GM18909 (cell line): ENCODE measurements around the gene SYNDIG1.

Source experiments
- ATAC-seq: cut with Tn5 transposase; IDR thresholded peaks from one replicate; pipeline ENCODE4 v1.9.1; 2021; ENCODE audit warnings: mild to moderate bottlenecking; ENCODE audit not compliant: unreplicated experiment, poor library complexity

Gene SYNDIG1

DNA sequence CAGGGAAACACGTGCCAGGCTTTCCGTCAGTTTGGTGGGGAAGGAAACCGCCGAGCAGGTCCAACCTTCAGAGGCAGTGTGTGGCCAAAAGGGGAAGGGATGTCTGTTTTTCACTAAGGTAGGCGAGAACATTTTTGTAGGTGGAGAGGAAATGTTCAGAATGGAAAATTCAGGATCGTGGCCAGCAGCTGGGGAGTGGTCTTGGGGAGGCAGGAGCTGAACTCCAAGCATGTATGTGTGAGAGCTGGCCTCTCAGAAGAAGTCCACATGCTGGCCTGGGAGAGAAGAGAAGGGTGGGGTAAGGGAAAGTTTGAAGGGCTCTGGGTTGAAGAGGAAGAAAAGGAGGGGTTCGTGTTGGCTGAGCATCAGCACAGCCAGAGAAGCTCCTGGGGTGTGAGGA lies 74.9 kb downstream of the SYNDIG1 start:
- no peak for ATAC-seq

DNA sequence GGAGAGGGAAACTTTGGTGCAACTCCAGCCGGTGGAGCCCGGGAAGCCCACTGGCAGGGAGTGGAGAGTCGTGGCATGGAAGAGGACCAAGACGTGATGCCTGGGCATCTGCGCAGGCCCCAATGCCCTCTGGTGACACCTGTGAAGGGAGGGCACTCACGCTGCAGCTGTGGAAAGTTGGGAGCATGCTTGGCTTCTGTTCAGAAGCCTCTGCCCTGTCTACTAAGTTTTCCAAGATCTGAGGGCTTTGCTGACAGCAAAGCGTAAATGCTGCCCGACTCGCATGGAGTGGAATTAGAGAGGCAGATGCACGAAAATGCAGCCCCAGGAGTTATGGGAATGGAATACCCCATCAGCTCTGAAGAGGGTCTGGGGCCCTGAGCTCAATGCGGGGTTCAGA lies 75.7 kb downstream of the SYNDIG1 start:
- ATAC-seq, result no peak

DNA sequence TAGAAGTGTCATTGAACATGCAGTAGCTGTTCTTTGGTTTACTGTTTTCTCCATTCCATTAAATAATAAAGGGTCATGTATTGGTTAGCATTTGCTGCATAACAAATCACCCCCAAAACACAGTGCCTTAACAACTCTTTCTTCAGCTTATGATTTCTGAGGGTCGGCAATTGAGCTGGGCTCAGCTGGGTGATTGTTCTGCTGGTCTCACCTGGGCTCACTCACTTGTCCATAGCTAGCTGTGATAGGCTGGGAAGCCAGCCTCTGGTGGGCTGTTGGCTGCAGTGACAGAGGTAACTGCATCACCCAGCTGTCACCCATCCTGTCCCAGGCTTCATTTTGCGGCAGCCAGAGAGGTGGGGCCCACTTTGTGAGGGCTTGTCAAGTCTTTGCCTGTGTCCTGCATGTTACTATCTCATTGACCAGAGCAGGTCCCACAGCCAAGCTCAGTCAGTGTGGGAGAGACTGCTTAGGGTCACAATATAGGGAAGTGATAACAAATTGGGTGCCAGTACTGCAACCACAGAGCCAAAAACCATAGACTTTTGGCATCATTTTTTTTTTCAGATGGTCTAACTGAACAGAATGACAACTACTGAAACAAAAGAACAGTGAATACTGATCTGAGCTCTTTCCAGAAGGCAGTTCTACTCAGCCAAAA lies 76.9 kb downstream of the SYNDIG1 start:
- ATAC-seq, result no peak

DNA sequence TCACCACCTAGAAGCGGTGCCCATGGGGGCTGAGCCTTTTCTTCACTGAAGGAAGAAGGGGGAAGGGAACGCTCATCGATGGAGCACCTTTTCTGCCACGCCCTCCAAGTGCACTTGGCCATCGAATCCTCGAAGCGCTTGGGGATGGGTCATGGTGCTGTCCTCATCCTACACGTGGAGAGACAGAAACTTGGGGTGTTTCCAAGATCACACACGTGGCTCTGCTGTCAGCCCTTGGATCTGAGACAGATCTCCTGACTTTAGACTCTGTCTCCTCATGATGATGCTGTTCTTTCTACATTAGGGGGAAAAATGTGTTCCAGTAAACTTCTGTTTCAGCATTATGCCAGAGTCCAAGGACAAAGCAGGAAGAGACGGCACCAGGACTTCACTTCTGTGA lies 78.5 kb downstream of the SYNDIG1 start:
- ATAC-seq, result no peak

DNA sequence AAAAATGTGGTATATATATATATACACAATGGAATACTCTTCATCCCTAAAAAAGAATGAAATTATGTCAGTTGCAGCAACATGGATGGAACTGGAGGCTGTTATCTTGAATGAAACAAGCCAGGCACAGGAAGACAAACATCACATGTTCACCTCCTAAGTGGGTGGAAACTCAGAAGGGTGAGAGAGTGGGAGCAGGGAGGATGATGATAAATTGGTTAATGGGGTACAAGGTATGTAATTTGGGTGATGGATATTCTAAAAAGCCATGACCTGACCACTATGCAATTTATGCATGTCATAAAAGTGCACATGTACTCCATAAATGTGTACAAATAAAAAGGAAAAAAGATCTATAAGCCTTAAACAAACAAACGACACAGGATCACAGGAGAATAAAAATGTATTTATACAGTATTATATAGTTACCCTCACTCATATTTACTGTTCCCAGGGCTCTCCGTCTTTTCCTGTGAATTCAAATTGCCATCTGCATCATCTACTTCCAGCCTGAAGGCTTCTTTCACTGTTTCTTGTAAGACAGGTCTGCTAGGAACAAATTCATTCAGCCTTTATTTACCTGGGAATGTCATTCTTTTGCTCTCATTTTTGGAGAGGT lies 89.8 kb downstream of the SYNDIG1 start:
- no peak for ATAC-seq

DNA sequence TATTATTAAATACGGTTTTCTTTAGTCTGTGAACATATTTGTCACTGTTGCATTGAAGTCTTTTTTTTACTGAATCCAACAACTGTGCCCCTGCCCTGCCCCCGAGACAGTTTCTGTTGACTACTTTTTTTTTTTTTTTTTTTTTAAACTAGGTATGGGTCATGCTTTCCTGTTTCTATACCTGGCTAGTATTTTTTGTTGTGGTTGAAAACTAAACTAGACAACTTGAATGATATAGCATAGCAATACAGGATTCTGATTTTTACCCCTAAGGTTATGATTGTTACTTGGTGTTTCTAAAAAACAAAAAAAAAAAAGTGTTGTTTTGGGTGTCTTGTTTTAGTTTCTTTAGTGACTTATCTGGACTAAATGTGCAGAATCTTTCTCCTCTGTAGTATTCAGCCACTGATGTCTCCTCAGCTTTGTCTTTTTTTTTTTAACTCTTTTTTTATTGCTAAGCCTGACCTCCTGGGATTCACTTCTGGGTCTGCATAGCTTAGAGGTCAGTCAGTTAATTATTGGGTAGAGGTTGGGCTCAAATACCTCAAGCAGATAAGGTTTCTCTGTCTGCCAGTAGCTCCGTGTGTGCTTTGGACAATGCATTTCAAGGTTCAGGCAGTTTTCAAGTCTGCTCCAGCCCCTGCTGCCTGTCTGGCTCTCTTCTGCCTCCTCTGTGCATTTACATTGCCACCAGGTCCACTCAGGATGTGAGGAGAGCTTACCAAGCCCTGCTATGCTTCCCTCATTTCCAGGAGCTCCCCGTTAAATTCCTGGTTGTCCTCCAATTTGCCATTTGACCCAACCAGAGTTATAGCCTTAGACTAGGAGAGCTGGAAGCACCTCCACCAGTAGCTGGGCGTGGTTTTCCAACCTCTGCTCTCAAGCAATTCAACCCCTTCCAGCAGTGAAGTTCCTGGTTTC lies 91.4 kb downstream of the SYNDIG1 start:
- ATAC-seq, result no peak

DNA sequence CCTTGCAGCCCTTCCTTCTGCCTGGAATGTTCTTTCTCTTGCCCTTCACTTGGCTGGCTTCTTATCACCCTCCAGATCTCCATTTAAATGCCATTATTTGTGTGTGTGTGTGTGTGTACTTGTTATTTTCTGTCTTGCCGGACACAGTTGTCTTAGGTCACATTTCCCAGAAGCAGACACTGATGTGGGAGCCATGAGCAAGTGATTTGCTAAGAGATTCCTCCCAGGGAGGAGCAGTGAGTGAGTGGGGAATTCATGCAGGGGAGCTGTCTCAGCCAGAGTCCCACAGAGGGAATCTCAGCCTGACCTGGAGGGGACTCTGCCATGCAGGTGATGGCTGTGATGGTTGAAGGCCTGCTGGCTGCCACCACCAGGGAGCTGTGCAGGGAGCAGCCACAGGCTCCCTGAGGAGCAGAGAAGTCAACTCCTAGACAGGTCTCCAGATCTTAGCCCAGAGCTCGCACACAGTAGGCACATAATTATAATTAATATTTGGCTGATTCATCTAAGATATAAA lies 96.5 kb downstream of the SYNDIG1 start:
- no peak for ATAC-seq

DNA sequence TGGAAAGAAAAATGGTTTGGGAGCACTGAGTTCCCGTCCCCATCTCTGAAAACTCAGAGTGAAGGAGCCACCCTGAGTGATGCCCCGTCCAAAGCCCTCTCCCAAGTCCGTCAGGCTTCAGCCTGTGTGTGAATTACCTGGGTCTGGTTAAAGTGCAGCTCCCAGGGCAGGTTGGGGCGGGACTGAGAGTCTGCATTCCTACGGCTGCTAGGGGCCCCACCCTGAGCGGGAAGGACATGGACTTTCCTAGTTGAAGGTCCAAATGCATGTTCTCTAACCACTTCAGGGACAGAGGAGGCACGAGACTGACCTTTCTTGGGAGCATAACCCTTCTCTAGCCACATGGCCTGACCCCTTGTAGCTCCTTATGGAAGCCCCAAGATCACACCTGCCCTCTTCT lies 97.2 kb downstream of the SYNDIG1 start:
- no peak for ATAC-seq

DNA sequence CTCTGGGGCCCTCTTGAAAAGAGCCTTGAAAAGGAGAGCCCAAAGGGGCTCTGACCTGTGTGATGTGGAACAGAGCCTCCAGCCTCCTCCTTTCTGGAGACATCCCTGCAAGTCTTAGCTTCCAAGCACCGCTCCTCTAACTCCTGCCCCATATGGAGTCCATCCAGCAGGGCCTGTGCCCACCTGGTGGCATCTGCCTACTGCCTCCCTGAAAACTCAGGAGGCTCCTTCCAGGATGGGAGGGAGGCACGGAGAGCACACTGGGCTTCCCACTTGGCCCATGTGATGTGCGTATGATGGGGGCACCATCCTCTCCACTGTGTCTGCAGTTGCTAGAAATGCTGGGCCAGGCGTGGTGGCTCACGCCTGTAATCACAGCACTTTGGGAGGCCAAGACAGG lies 98.1 kb downstream of the SYNDIG1 start:
- ATAC-seq, result no peak

DNA sequence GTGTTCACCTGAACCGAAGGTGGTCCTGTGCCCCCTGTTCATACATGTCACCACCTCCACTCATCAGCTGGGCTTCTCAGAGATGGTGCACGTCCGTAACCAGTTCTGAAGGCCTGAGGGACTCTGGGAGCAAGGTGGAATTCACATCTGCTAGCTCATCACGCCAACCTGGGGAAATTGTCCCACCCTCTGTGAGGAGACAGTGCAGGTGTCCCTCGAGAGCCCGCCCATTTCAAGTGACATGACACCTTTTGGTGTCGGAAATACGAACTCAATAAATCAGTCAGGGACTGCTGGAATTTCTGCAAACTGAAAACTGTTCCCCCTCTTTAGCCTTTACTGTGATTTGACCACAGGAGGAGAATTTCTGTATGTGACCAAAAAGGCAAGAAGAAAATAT lies 99.4 kb downstream of the SYNDIG1 start:
- ATAC-seq, result no peak

DNA sequence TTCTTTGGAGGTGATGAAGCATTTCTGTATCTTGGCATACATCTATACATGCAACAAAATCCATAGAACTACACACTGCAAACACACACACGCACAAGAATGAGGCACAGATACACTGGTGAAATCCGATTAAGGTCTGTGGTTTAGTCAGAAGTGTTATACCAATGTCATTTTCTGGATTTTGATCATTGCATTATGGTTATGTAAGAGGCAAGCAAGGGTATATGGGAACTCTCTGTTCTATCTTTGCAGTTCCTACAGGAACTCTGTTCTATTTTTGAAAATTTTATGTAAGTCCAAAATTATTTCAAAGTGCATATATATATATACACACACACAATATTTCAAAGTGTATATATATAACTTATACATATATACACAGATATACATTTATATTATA lies 101.7 kb downstream of the SYNDIG1 start:
- no peak for ATAC-seq

DNA sequence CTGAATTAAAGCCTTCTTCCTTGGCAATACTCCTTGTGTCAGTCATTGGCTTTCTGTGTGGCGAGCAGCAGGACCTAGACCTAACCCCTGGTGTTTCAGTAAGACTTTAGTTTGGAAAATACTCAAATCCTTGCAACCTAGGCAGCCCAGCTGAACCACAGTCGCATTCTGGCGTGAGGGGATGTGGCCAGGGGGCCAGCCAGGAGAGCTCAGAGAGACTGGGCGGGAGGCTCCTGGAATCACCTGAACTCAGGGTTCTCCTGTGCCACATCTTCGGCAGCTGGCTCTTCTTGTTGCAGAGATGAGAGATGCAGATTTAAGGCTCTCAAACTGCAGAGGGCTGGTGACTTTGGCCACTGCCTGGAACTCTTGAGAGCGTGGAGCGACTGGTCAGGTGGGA lies 102.7 kb downstream of the SYNDIG1 start:
- no peak for ATAC-seq

DNA sequence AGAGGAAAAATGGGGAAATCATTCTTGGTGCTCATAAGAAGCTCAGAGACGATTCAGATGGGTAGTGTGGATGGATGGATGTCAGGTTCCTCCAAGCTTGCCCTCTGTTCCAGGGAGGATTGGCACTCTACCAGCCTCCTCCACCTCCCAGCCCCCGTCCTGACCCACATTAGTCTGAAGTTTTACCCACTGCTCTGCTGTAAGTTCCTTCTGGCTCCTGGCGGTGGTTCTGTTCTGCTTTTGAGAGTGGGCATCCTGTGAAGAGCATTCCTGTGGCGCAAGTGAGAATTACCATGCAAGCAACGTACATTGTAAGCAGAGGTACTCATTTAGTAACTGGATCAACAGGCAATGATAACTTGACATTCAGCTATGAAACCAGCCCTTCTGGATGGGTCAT lies 103.4 kb downstream of the SYNDIG1 start:
- no peak for ATAC-seq

DNA sequence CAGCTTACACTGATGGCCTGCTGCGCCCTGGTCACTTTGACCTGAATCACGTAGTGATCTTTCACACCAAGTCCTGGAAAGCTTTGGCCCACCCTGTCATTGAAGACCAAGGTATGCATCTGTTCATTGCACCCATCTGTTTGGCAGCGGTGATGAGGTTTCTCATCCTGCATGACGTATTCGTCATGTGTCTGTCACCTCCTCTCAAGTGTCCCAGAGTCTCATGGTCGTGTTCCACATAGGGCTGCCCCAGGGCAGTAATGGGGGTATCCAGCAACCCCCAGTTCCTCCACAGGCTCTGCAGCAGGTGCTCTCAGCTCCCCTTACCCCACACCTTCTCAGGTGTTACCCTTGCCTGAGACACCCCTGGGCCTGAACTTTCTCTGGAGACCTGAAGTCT lies 104.1 kb downstream of the SYNDIG1 start:
- ATAC-seq, result no peak

DNA sequence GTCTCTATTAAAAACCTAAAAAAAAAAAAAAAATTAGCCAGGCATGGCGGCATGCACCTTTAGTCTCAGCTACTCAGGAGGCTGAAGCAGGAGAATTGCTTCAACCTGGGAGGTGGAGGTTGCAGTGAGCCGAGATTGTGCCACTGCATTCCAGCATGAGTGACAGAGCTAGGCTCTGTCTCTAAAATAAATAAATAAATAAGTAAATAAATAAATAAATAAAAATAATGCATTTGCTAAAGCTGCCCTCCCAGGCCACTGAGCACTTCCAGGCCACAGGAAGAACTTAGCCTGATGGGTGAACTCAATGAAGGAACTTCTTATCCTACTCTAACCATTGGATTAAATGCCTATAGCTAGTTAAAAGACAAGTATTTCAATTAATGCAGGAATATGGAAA lies 104.9 kb downstream of the SYNDIG1 start:
- ATAC-seq, result no peak

DNA sequence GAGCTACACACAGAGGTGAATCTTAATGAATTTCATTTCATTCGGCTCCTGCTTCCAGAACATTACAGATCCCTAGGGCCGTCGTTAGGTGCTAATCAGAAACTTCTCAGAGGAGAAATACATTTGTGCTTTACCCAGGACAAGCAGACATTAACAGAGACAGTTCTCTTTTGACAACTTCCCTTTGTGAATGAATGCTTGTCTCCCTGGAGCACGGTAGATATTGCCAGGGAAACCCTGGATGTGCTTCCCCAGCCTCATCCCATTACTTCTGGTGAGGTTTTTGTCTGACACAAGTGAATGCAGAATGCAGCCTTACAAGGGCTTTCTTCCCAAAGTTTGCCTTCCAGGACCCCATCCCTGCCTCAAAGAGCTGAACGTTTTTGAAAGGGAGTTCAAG lies 105.4 kb downstream of the SYNDIG1 start:
- no peak for ATAC-seq

DNA sequence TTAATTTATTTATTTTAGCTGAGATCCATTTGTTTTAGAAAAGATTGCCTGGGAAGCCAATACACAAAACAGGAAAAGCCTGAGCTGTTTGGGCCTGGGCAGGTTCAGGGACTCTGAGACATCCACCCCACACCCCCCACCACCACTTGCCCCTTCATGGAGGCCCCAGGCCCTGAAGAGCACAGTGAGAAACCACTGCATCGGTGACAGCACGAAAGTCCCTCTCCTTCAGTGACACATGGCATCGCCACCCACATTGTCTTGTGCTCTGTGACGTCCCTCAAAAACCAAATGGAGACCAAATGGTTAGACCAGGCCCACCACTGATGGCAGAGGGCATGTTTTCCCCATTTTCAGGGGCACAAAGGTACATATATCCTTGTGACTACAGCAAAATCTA lies 106.4 kb downstream of the SYNDIG1 start:
- ATAC-seq, result no peak

DNA sequence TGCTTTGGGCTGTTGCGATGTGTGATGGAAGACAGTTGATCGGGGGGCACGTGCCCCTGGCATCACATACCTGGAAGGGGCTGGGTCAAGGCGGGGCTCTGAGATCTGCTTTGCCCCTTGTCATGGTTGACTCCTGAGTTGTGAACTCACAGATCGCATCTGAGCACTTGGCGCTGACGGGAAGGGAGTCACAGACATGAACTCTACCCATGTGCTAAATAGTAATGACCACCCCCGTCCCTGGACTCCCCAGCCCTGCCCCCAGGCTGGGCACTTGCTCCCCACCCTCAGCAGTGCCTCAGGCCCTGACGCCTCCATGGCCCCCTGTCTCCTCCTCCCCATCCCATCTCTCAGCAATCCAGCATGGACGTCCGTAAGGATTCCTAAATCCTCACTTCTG lies 107.0 kb downstream of the SYNDIG1 start:
- ATAC-seq, result no peak

DNA sequence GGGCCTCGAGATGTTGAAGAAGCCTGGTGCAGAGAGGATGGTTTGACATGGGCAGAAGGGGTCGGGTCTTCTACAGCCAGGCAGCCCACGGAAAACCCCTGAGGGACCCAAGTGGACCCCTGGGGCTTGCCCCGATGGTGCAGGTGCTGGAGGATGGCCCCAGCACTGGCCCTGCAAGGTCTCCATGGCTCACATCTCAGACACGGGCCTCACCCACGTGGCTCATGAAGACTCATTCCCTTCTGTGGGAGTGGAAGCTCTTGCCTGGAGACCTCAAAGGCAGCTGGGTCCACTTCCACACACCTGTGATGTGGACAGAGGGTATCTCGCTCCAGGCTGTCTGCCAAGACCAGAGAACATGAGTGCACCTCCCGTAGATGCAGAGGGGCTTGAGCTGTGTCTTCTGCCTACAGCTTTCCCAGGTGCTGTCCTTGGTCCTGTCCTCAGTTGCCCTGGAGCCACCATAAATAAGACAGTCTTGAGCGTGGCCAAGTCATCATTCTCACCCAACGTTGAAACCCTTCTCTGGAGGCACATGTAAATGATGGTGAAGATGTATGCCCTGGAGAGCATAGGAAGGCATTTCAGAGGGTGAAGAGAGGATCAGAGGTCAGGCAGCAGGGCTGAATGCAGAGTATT lies 108.0 kb downstream of the SYNDIG1 start:
- no peak for ATAC-seq

DNA sequence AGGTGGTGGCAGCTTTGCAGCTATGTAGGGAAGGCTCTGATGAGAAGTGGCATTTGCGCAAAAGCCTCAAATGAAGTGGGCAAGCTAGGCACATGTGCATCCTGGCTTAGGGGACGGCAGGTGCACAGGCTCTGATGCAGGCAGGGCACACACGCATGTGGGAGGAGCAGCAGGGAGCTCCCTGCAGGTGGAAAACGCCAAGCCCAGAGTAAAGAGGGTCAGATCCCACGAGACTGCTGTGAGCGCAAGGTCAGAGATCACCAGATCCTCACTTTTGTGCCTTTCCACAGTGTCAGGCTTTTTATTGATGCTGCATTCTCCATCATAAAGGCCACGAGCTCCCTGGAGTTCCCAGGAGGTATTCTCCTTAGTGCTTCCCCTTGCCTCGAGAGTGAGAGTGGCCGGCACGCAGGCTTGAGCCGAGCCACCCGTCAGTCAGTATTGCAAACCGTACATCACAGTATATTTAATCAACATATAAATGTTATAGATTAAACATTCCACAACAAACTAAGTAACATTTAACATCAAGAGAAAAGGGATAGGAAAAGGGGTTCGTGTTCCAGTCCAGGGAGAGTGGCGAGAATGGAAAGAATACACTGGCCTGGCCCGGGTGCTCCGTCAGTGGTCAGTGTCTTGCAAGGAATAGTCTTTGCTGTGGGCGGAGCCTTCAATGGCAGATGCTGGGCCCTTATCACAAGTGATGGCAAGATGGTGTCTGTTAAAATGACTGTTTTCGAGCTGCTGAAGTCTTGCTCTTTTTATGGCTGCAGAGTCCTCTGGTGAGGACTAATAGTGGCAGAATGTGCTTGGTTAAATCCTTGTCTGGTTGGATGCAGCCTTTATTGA lies 109.4 kb downstream of the SYNDIG1 start:
- no peak for ATAC-seq
